Stomach (tissue), 4 donors: Measurements from ENCODE around the gene MAGEB16.

Experiments used
- CTCF ChIP-seq, 7 experiments: fragments of 450-650 bp in 4 of 7; fragments of 200-600 bp in 3 of 7; sonication (generic) in 3 of 7; IDR thresholded peaks; one replicate each; pipeline ENCODE4 v1.5.1; 2016 to 2019; ENCODE audit warnings: antibody characterized with exemption in 7 of 7, control low read depth in 2 of 7, mild to moderate bottlenecking in 1 of 7
- POLR2A ChIP-seq, 4 donors: fragments of 450-650 bp; IDR thresholded peaks; one replicate each; pipeline ENCODE4 v1.6.1; 2016; ENCODE audit warnings: antibody characterized with exemption in 4 of 4, control low read depth in 2 of 4, mild to moderate bottlenecking in 1 of 4, moderate library complexity in 1 of 4
- POLR2AphosphoS5 ChIP-seq, 3 donors: sonication (generic); formaldehyde crosslinking; IDR thresholded peaks; one replicate each; pipeline ENCODE4 v1.6.1; 2016; ENCODE audit warnings: antibody characterized with exemption in 3 of 3

GRCh38 chrX:35786271-35786670 is 11.9 kb upstream of the MAGEB16 start:
- no peak for TF ChIP-seq POLR2AphosphoS5 (IDR thresholded peaks at IDR 0.05)
- TF ChIP-seq CTCF (IDR thresholded peaks at IDR 0.05), result no peak
- TF ChIP-seq POLR2A (IDR thresholded peaks at IDR 0.05), result no peak
